Measurements from ENCODE around the gene CHN1.

Gene CHN1

GRCh38 chr2:174836377-174836994 is 168.7 kb downstream of the CHN1 start:
- Histone ChIP-seq H3K27me3 (ENCODE audit: insufficient read depth, poor library complexity, severe bottlenecking) (no peaks in the 10 kb centered on the region), H3K27ac (ENCODE audit: poor library complexity, severe bottlenecking) (peak overlapping the region; percentile 89), H3K9me3 (ENCODE audit: severe bottlenecking) (no peaks in the 10 kb centered on the region), H3K4me3 (ENCODE audit: severe bottlenecking) (no peak overlapping the region), H3K36me3 (ENCODE audit: low read depth) (no peaks in the 10 kb centered on the region), H3K4me1 (ENCODE audit: insufficient read depth, poor library complexity, severe bottlenecking) (peaks cover 16% of the 10 kb centered on the region)
- peak; percentile 60 for DNase-seq (ENCODE audit: low spot score)
- ATAC-seq (ENCODE audit: low read depth): peak; percentile 98
- no peak for TF ChIP-seq CTCF (IDR thresholded peaks at IDR 0.05; ENCODE audit: poor library complexity, severe bottlenecking)

- H3K4me3 ChIP-seq (ENCODE audit: severe bottlenecking): no peak overlapping the region
- H3K36me3 ChIP-seq (ENCODE audit: low read depth): no peaks in the 10 kb centered on the region
- ATAC-seq (ENCODE audit: low read depth): peak; percentile 53
- peaks cover 16% of the 10 kb centered on the region for H3K4me1 ChIP-seq (ENCODE audit: insufficient read depth, poor library complexity, severe bottlenecking)
- no peak for TF ChIP-seq CTCF (IDR thresholded peaks at IDR 0.05; ENCODE audit: poor library complexity, severe bottlenecking)
- no peaks in the 10 kb centered on the region for H3K9me3 ChIP-seq (ENCODE audit: severe bottlenecking)
- H3K27ac ChIP-seq (ENCODE audit: poor library complexity, severe bottlenecking): peak overlapping the region; percentile 89
- DNase-seq (ENCODE audit: low spot score): no peak
- H3K27me3 ChIP-seq (ENCODE audit: insufficient read depth, poor library complexity, severe bottlenecking): no peaks in the 10 kb centered on the region
Observed at GRCh38 chr2:174835797-174836255, 169.4 kb downstream of the CHN1 start.

GRCh38 chr2:174833737-174834136 is 171.4 kb downstream of the CHN1 start:
- Histone ChIP-seq H3K9me3 (ENCODE audit: severe bottlenecking) (no peaks in the 10 kb centered on the region), H3K4me3 (ENCODE audit: severe bottlenecking) (no peak overlapping the region), H3K36me3 (ENCODE audit: low read depth) (no peaks in the 10 kb centered on the region), H3K27me3 (ENCODE audit: insufficient read depth, poor library complexity, severe bottlenecking) (no peaks in the 10 kb centered on the region), H3K4me1 (ENCODE audit: insufficient read depth, poor library complexity, severe bottlenecking) (peaks cover 16% of the 10 kb centered on the region), H3K27ac (ENCODE audit: poor library complexity, severe bottlenecking) (no peak overlapping the region)
- TF ChIP-seq CTCF (IDR thresholded peaks at IDR 0.05; ENCODE audit: poor library complexity, severe bottlenecking): no peak
- DNase-seq (ENCODE audit: low spot score) (no peak), ATAC-seq (ENCODE audit: low read depth) (no peak)

- no peaks in the 10 kb centered on the region for H3K36me3 ChIP-seq (ENCODE audit: low read depth)
- peaks cover under 1% of the 10 kb centered on the region for H3K4me1 ChIP-seq (ENCODE audit: insufficient read depth, poor library complexity, severe bottlenecking)
- DNase-seq (ENCODE audit: low spot score): no peak
- no peak for TF ChIP-seq CTCF (IDR thresholded peaks at IDR 0.05; ENCODE audit: poor library complexity, severe bottlenecking)
- H3K4me3 ChIP-seq (ENCODE audit: severe bottlenecking): no peak overlapping the region
- H3K27me3 ChIP-seq (ENCODE audit: insufficient read depth, poor library complexity, severe bottlenecking): no peaks in the 10 kb centered on the region
- H3K27ac ChIP-seq (ENCODE audit: poor library complexity, severe bottlenecking): no peak overlapping the region
- ATAC-seq (ENCODE audit: low read depth): no peak
- H3K9me3 ChIP-seq (ENCODE audit: severe bottlenecking): no peaks in the 10 kb centered on the region
Observed at GRCh38 chr2:174830561-174830960, 174.6 kb downstream of the CHN1 start.

- H3K27ac ChIP-seq (ENCODE audit: poor library complexity, severe bottlenecking): no peak overlapping the region
- no peak for DNase-seq (ENCODE audit: low spot score)
- no peaks in the 10 kb centered on the region for H3K27me3 ChIP-seq (ENCODE audit: insufficient read depth, poor library complexity, severe bottlenecking)
- no peaks in the 10 kb centered on the region for H3K36me3 ChIP-seq (ENCODE audit: low read depth)
- H3K4me3 ChIP-seq (ENCODE audit: severe bottlenecking): no peak overlapping the region
- no peak for TF ChIP-seq CTCF (IDR thresholded peaks at IDR 0.05; ENCODE audit: poor library complexity, severe bottlenecking)
- no peaks in the 10 kb centered on the region for H3K9me3 ChIP-seq (ENCODE audit: severe bottlenecking)
- ATAC-seq (ENCODE audit: low read depth): no peak
- H3K4me1 ChIP-seq (ENCODE audit: insufficient read depth, poor library complexity, severe bottlenecking): no peaks in the 10 kb centered on the region
Observed at GRCh38 chr2:174829550-174829949, 175.6 kb downstream of the CHN1 start.

All from RWPE2 (cell line).